Neural progenitor cell (in vitro differentiated cells): ENCODE results near the gene TMEM164. TPM values are rescaled to one million over a fixed set of nuclear protein-coding genes. Genes with fewer than 3 reads are reported as not detected.
A peak's percentile ranks its signal among the peaks of the same experiment; 100 is the strongest.

Experiments used
- DNase-seq: peaks from one replicate; pipeline ENCODE4 v3.0.0-alpha.2; 2016; ENCODE audit warnings: low spot score
- H2AFZ ChIP-seq: fragments of 200-600 bp; sonication (generic); replicated peaks from 2 replicates; pipeline ENCODE4 v1.6.1; 2016; ENCODE audit warnings: antibody characterized with exemption
- H3F3A ChIP-seq: fragments of 200-600 bp; sonication (generic); 2 replicates; pipeline ENCODE4 v1.6.1; 2016; ENCODE audit warnings: antibody characterized with exemption, low read depth
- H3K27ac ChIP-seq: fragments of 200-600 bp; sonication (generic); 2 replicates; pipeline ENCODE4 v1.5.1; 2016; ENCODE audit warnings: mild to moderate bottlenecking
- H3K27me3 ChIP-seq: fragments of 200-600 bp; sonication (generic); 2 replicates; pipeline ENCODE4 v1.6.1; 2016; ENCODE audit warnings: mild to moderate bottlenecking, moderate library complexity
- H3K36me3 ChIP-seq: fragments of 200-600 bp; sonication (generic); 2 replicates; pipeline ENCODE4 v1.5.1; 2016
- H3K4me1 ChIP-seq: fragments of 200-600 bp; sonication (generic); 2 replicates; pipeline ENCODE4 v1.6.1; 2016; ENCODE audit warnings: mixed run types
- H3K4me2 ChIP-seq: fragments of 200-600 bp; sonication (generic); 2 replicates; pipeline ENCODE4 v1.6.1; 2016
- H3K4me3 ChIP-seq: fragments of 200-600 bp; sonication (generic); 2 replicates; pipeline ENCODE4 v1.5.1; 2016
- H3K79me2 ChIP-seq: fragments of 200-600 bp; sonication (generic); 2 replicates; pipeline ENCODE4 v1.6.1; 2016; ENCODE audit warnings: low read depth
- H3K9ac ChIP-seq: fragments of 200-600 bp; sonication (generic); 2 replicates; pipeline ENCODE4 v1.6.1; 2016
- H3K9me3 ChIP-seq: fragments of 200-600 bp; sonication (generic); 2 replicates; pipeline ENCODE4 v1.5.1; 2016; ENCODE audit warnings: low read depth
- H4K20me1 ChIP-seq: fragments of 200-600 bp; sonication (generic); 2 replicates; pipeline ENCODE4 v1.6.1; 2016; ENCODE audit warnings: low read depth
- H3K27ac Mint-ChIP-seq: 3 replicates; pipeline ENCODE4 v1.8.0; 2021; ENCODE audit warnings: mixed read lengths
- H3K27me3 Mint-ChIP-seq: 2 replicates; pipeline ENCODE4 v1.8.0; 2022; ENCODE audit warnings: low read depth, mild to moderate bottlenecking, inconsistent platforms, moderate library complexity, mixed read lengths; ENCODE audit not compliant: insufficient read depth
- H3K36me3 Mint-ChIP-seq: 3 replicates; pipeline ENCODE4 v1.8.0; 2021; ENCODE audit warnings: mixed read lengths
- H3K4me1 Mint-ChIP-seq: 3 replicates; pipeline ENCODE4 v1.8.0; 2021; ENCODE audit warnings: mixed read lengths
- H3K4me3 Mint-ChIP-seq: 3 replicates; pipeline ENCODE4 v1.8.0; 2021; ENCODE audit warnings: mild to moderate bottlenecking, moderate library complexity, mixed read lengths
- H3K9me3 Mint-ChIP-seq: 3 replicates; pipeline ENCODE4 v1.8.0; 2020; ENCODE audit warnings: mixed read lengths
- CTCF ChIP-seq: fragments of 200-600 bp; sonication (generic); IDR thresholded peaks from 2 replicates; pipeline ENCODE4 v1.5.1; 2017; ENCODE audit warnings: antibody characterized with exemption, mild to moderate bottlenecking
- EZH2 ChIP-seq: fragments of 200-600 bp; sonication (generic); IDR thresholded peaks from 2 replicates; pipeline ENCODE4 v1.6.1; 2017; ENCODE audit warnings: antibody characterized with exemption, mild to moderate bottlenecking, moderate library complexity
- EZH2phosphoT487 ChIP-seq: fragments of 200-600 bp; sonication (generic); IDR thresholded peaks from 2 replicates; pipeline ENCODE4 v1.6.1; 2017; ENCODE audit warnings: antibody characterized with exemption
- total RNA-seq: library from RNA; depleted of rRNA; stranded (reverse); fragments of >200 nt; gene quantifications from 2 replicates; pipeline ENCODE4 v1.2.3, GENCODE V29; 2015; ENCODE audit warnings: low replicate concordance

TMEM164 gene
- total RNA-seq, 1 donor from 2014 or later = 15.5 TPM

- H3K79me2 ChIP-seq = no peaks in the 10 kb centered on the region
- no peaks in the 10 kb centered on the region for H3K27me3 ChIP-seq
- H2AFZ ChIP-seq = no peak overlapping the region
- no peaks in the 10 kb centered on the region for H3F3A ChIP-seq
- H3K9me3 ChIP-seq = no peaks in the 10 kb centered on the region
- H3K4me3 ChIP-seq = no peak overlapping the region
- H3K4me2 ChIP-seq = no peak overlapping the region
- H3K27me3 Mint-ChIP-seq = peaks cover 4% of the 10 kb centered on the region
- H3K4me3 Mint-ChIP-seq = no peak overlapping the region
- no peak overlapping the region for H3K27ac Mint-ChIP-seq
- H3K9me3 Mint-ChIP-seq = peaks cover 25% of the 10 kb centered on the region
- TF ChIP-seq EZH2 (no peak), CTCF (no peak)
- DNase-seq = no peak
- no peak overlapping the region for H3K27ac ChIP-seq
- H4K20me1 ChIP-seq = no peaks in the 10 kb centered on the region
- peaks cover 21% of the 10 kb centered on the region for H3K36me3 Mint-ChIP-seq
- no peaks in the 10 kb centered on the region for H3K4me1 Mint-ChIP-seq
- no peak overlapping the region for H3K9ac ChIP-seq
- no peaks in the 10 kb centered on the region for H3K4me1 ChIP-seq
- no peaks in the 10 kb centered on the region for H3K36me3 ChIP-seq
Measured at GRCh38 chrX:110089656-110090403, 86.9 kb downstream of the TMEM164 start.

- Histone ChIP-seq H4K20me1 (no peaks in the 10 kb centered on the region), H3K27ac (no peak overlapping the region), H3K9me3 (no peaks in the 10 kb centered on the region), H3K4me1 (no peaks in the 10 kb centered on the region), H3K9ac (no peak overlapping the region), H3K4me3 (no peak overlapping the region), H3K4me2 (no peak overlapping the region), H3F3A (no peaks in the 10 kb centered on the region), H3K36me3 (no peaks in the 10 kb centered on the region), H2AFZ (no peak overlapping the region), H3K79me2 (no peaks in the 10 kb centered on the region), H3K27me3 (no peaks in the 10 kb centered on the region)
- Mint-ChIP-seq H3K9me3 (peaks cover 24% of the 10 kb centered on the region), H3K27me3 (no peaks in the 10 kb centered on the region), H3K4me3 (no peak overlapping the region), H3K36me3 (peaks cover 29% of the 10 kb centered on the region), H3K27ac (no peak overlapping the region), H3K4me1 (peaks cover 2% of the 10 kb centered on the region)
- no peak for TF ChIP-seq CTCF
- DNase-seq = no peak
Measured at GRCh38 chrX:110097920-110098319, 95.0 kb downstream of the TMEM164 start.

DNA sequence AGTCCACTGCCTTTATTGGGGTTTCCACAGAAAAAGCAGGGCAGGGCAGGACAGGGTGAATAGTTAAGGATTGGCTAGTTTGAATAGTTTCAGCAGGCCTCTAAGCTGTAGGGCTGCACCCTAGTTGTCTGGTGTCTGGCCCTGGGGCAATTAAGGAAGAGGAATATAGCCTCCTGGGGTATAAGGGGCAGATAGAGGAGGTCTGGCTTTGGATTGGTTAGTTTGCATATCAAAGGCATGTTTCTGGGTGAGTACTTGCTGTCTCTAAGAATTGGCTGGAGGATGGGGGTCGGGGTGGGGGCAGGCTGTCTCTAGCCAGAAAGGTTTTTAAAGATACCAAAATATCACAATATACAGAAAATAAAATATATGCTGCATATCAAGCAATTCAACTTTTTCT, 100.4 kb downstream of the TMEM164 start:
- peaks cover 2% of the 10 kb centered on the region for H4K20me1 ChIP-seq
- H3K27me3 ChIP-seq = no peaks in the 10 kb centered on the region
- no peaks in the 10 kb centered on the region for H3K9me3 ChIP-seq
- no peak for DNase-seq
- H3K4me3 Mint-ChIP-seq = no peak overlapping the region
- peak overlapping the region; percentile 20 for H3K27ac Mint-ChIP-seq
- no peaks in the 10 kb centered on the region for H3K9me3 Mint-ChIP-seq
- no peak overlapping the region for H2AFZ ChIP-seq
- no peak overlapping the region for H3K4me3 ChIP-seq
- no peaks in the 10 kb centered on the region for H3K4me1 ChIP-seq
- no peak overlapping the region for H3K9ac ChIP-seq
- H3K4me1 Mint-ChIP-seq = peaks cover 10% of the 10 kb centered on the region
- H3K4me2 ChIP-seq = no peak overlapping the region
- no peaks in the 10 kb centered on the region for H3F3A ChIP-seq
- peaks cover 2% of the 10 kb centered on the region for H3K27me3 Mint-ChIP-seq
- no peaks in the 10 kb centered on the region for H3K79me2 ChIP-seq
- no peaks in the 10 kb centered on the region for H3K36me3 ChIP-seq
- peaks cover 2% of the 10 kb centered on the region for H3K36me3 Mint-ChIP-seq
- H3K27ac ChIP-seq = no peak overlapping the region
- TF ChIP-seq EZH2 (no peak), CTCF (no peak), EZH2phosphoT487 (no peak)
